ENCODE results near the gene PCDH1.
A peak's percentile ranks its signal among the peaks of the same experiment; 100 is the strongest.
"Not testable (repeated sequence)": the region's sequence is repeated elsewhere in the genome, so short reads cannot be mapped to it uniquely, and the experiment has no call there.

Gene PCDH1

GRCh38 chr5:141878186-141878710, at the start of gene PCDH1:
TSS of gene PCDH1 (minus strand) at chr5:141878410. CDS start at chr5:141878262, 148 bp downstream.
- no peak for DNase-seq (ENCODE audit: low read depth in 1 of 2, low spot score in 1 of 2)

- no peak for DNase-seq (ENCODE audit: low read depth in 1 of 2, low spot score in 1 of 2)
Observed at GRCh38 chr5:141926434-141926833, 48.2 kb upstream of the PCDH1 start.

GRCh38 chr5:141923448-141924313, 45.5 kb upstream of the PCDH1 start, which contains the start of gene DELE1:
TSS of gene DELE1 (plus strand) at chr5:141923871. CDS start at chr5:141923942, 71 bp downstream.
- peak; percentile 73 to 91 for DNase-seq (ENCODE audit: low read depth in 1 of 2, low spot score in 1 of 2)

GRCh38 chr5:141922827-141923447, 44.7 kb upstream of the PCDH1 start:
- not testable (repeated sequence) for DNase-seq (ENCODE audit: low read depth in 1 of 2, low spot score in 1 of 2)

- no peak for DNase-seq (ENCODE audit: low read depth in 1 of 2, low spot score in 1 of 2)
Observed at GRCh38 chr5:141920771-141921170, 42.6 kb upstream of the PCDH1 start.

- DNase-seq (ENCODE audit: low read depth in 1 of 2, low spot score in 1 of 2) = no peak
Observed at GRCh38 chr5:141919218-141920119, 41.3 kb upstream of the PCDH1 start.

- DNase-seq (ENCODE audit: low read depth in 1 of 2, low spot score in 1 of 2) = no peak
Observed at GRCh38 chr5:141917760-141918159, 39.5 kb upstream of the PCDH1 start.

GRCh38 chr5:141916522-141916921, 38.3 kb upstream of the PCDH1 start:
- no peak for DNase-seq (ENCODE audit: low read depth in 1 of 2, low spot score in 1 of 2)

- no peak for DNase-seq (ENCODE audit: low read depth in 1 of 2, low spot score in 1 of 2)
Observed at GRCh38 chr5:141915881-141916336, 37.7 kb upstream of the PCDH1 start.

GRCh38 chr5:141914797-141915196, 36.6 kb upstream of the PCDH1 start:
- no peak for DNase-seq (ENCODE audit: low read depth in 1 of 2, low spot score in 1 of 2)

GRCh38 chr5:141914199-141914743, 36.1 kb upstream of the PCDH1 start:
- DNase-seq (ENCODE audit: low read depth in 1 of 2, low spot score in 1 of 2) = peak in 1 of 2 donors; percentile 8

GRCh38 chr5:141913560-141914198, 35.5 kb upstream of the PCDH1 start:
- DNase-seq (ENCODE audit: low read depth in 1 of 2, low spot score in 1 of 2) = no peak

GRCh38 chr5:141910271-141910673, 32.1 kb upstream of the PCDH1 start:
- DNase-seq (ENCODE audit: low read depth in 1 of 2, low spot score in 1 of 2) = no peak

- DNase-seq (ENCODE audit: low read depth in 1 of 2, low spot score in 1 of 2) = no peak
Observed at GRCh38 chr5:141909212-141909611, 31.0 kb upstream of the PCDH1 start.

GRCh38 chr5:141908796-141909195, 30.6 kb upstream of the PCDH1 start:
- DNase-seq (ENCODE audit: low read depth in 1 of 2, low spot score in 1 of 2) = no peak

GRCh38 chr5:141906972-141907371, 28.8 kb upstream of the PCDH1 start:
- DNase-seq (ENCODE audit: low read depth in 1 of 2, low spot score in 1 of 2) = no peak

GRCh38 chr5:141906517-141906916, 28.3 kb upstream of the PCDH1 start:
- no peak for DNase-seq (ENCODE audit: low read depth in 1 of 2, low spot score in 1 of 2)

- DNase-seq (ENCODE audit: low read depth in 1 of 2, low spot score in 1 of 2) = no peak
Observed at GRCh38 chr5:141904551-141904950, 26.3 kb upstream of the PCDH1 start.

- no peak for DNase-seq (ENCODE audit: low read depth in 1 of 2, low spot score in 1 of 2)
Observed at GRCh38 chr5:141903261-141903660, 25.1 kb upstream of the PCDH1 start.
